ACC112 (cell line): ENCODE data around the gene KLHL17.
A peak's percentile ranks its signal among the peaks of the same experiment; 100 is the strongest.

Experiments
- H2AFZ ChIP-seq: fragments of 200-600 bp; sonication (generic); one replicate; pipeline ENCODE4 v1.6.0; 2017; ENCODE audit warnings: antibody characterized with exemption, low read length; ENCODE audit not compliant: unreplicated experiment
- H3K27ac ChIP-seq: fragments of 200-600 bp; sonication (generic); 2 replicates; pipeline ENCODE4 v1.5.1; 2014; ENCODE audit warnings: low read depth, mild to moderate bottlenecking, antibody characterized with exemption, low read length, moderate library complexity
- H3K27me3 ChIP-seq: fragments of 200-600 bp; sonication (generic); 2 replicates; pipeline ENCODE4 v1.6.1; 2014; ENCODE audit warnings: mild to moderate bottlenecking, antibody characterized with exemption, low read length, moderate library complexity, mixed read lengths; ENCODE audit not compliant: insufficient read depth
- H3K36me3 ChIP-seq: fragments of 200-600 bp; sonication (generic); 2 replicates; pipeline ENCODE4 v1.6.1; 2016; ENCODE audit warnings: mild to moderate bottlenecking, antibody characterized with exemption, low read length, moderate library complexity, mixed read lengths; ENCODE audit not compliant: insufficient read depth
- H3K4me1 ChIP-seq: fragments of 200-600 bp; sonication (generic); one replicate; pipeline ENCODE4 v1.6.1; 2016; ENCODE audit warnings: low read length, mixed read lengths; ENCODE audit not compliant: insufficient read depth, unreplicated experiment, control insufficient read depth
- H3K4me3 ChIP-seq: fragments of 200-600 bp; sonication (generic); 2 replicates; pipeline ENCODE4 v1.5.1; 2014; ENCODE audit warnings: mild to moderate bottlenecking, low read depth, low read length
- H3K79me2 ChIP-seq: fragments of 200-600 bp; sonication (generic); one replicate; pipeline ENCODE4 v1.6.0; 2016; ENCODE audit warnings: low read length; ENCODE audit not compliant: control insufficient read depth, unreplicated experiment, insufficient read depth

KLHL17 gene

DNA sequence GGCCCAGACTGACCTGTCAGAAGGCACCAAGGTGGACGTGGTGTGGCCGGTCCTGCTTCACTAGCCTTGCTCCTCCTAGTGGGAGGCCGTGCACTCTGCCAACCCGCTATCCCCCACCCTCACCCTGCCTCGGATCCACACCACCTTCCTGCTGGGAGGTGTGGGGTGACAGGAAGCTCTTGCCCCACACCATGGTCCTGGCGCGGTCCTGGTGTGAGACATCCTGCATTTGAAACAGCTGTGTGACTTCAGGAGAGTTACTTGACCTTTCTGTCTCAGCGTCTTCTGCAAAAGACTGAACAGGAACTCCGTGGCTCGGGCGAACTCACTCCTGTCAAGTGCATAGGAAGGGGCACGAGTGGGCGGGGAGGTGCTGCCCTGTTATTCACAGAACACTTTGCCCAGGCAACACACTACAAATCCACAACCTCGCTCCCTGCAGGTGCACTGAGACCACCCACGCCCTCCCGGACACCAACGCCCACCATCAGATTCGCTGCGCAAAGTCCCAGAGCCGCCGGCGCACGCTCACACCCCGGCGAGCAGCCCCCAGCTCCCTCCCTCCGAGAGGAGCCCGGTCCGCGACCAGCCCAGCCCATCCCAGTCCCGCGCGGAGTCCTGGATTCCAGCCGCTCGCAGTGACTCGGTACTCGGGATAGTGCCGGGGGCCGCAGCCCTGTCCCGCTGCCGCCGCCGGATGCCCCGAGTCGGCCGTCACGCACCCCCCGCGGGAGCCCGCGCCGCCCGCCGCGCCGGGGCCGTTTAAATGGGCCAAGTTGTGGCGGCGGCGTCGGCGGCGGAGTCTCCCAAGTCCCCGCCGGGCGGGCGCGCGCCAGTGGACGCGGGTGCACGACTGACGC lies 37.0 kb upstream of the KLHL17 start, which contains the start of gene SAMD11:
TSS of gene SAMD11 (plus strand) at position 793 of the 860 bp plus-strand sequence. CDS start 509 bp downstream, outside the sequence.
- Histone ChIP-seq H3K79me2 (no peaks in the 10 kb centered on the region), H3K27ac (no peak within 1 kb of the TSS), H2AFZ (peak within 1 kb of the TSS; percentile 68), H3K27me3 (peaks cover 13% of the 10 kb centered on the region; the same call in 1 of the 2 replicates), H3K4me3 (peak within 1 kb of the TSS; percentile 86), H3K36me3 (no peaks in the 10 kb centered on the region), H3K4me1 (peaks cover 8% of the 10 kb centered on the region)

- H3K27me3 ChIP-seq, result peaks cover 13% of the 10 kb centered on the region; the same call in 1 of the 2 replicates
- H3K4me3 ChIP-seq, result peak overlapping the region; percentile 86
- H3K36me3 ChIP-seq, result no peaks in the 10 kb centered on the region
- H2AFZ ChIP-seq, result peak overlapping the region; percentile 68
- no peak overlapping the region for H3K27ac ChIP-seq
- peaks cover 8% of the 10 kb centered on the region for H3K4me1 ChIP-seq
- H3K79me2 ChIP-seq, result no peaks in the 10 kb centered on the region
These were observed 36.3 kb upstream of the KLHL17 start for GRCh38 chr1:923991-924655.

DNA sequence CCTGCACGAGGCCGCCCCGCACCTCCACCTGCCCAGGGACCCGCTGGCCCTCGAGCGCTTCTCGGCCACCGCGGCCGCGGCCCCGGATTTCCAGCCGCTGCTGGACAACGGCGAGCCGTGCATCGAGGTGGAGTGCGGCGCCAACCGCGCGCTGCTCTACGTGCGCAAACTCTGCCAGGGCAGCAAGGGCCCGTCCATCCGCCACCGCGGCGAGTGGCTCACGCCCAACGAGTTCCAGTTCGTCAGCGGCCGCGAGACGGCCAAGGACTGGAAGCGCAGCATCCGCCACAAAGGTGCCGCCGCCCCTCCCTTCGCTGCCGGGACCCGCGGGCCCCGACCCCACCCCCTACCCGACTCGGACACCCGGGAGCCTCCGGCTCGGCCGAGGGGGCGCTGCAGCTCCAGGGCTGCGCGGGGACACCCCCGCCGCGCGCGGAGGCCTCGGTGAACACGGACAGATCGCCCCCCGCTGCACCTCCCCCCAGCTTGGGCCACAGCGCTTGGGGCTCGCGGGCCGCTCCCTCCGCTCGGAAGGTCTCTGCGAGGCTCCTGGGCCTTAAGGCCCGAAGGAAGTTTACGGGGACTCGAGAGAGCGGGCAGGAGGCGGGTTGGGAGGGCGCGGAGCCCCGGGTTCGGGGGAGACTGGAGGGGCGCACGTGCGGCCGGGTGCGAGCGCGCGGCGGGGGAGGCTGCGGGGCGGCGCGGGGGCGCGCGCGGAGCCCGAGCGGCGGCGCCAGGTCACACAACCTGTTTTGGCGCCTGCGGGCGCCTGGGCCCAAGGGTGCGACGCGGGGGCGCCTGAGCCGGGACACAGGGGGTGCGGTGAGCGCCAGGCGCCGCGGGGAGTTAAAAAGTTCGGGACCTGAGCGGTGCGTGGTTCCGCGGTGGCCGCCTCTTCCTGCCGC lies 35.5 kb upstream of the KLHL17 start:
- peaks cover 13% of the 10 kb centered on the region; the same call in 1 of the 2 replicates for H3K27me3 ChIP-seq
- H3K4me1 ChIP-seq, result peaks cover 8% of the 10 kb centered on the region
- no peaks in the 10 kb centered on the region for H3K79me2 ChIP-seq
- peak overlapping the region; percentile 68 for H2AFZ ChIP-seq
- H3K36me3 ChIP-seq, result no peaks in the 10 kb centered on the region
- H3K27ac ChIP-seq, result no peak overlapping the region
- H3K4me3 ChIP-seq, result peak overlapping the region; percentile 86

DNA sequence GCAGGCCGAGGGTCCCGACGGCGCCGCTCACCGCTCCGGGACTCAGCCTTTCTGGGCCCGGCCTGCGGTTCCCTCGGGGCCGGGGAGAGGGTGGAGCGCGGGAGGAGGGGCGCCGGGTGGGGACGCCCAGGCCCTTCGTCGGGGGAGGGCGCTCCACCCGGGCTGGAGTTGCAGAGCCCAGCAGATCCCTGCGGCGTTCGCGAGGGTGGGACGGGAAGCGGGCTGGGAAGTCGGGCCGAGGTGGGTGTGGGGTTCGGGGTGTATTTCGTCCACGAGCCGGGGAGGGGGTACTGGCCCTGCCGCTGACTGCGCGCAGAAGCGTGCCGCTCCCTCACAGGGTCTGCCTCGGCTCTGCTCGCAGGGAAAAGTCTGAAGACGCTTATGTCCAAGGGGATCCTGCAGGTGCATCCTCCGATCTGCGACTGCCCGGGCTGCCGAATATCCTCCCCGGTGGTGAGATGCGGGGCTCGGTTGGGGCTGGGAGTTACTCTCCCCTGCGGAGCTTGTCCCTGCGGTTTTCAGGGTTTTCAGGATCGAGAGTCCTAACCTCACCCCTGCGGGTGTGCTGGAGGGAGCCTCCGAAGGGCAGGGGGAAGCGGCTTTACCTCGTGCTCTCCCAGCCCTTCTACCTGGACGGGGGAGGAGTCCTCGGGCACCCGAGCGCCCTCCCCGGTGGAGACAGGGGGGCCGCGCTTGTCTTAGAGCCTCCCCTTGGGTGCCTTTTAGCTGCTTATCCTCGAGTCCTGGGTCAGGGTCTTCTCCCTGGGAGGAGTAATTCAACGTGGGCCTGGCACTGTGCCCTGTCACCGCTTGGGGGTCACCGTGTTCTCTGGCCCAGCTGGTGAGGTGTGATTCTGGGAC lies 34.6 kb upstream of the KLHL17 start:
- Histone ChIP-seq H3K27ac (no peak overlapping the region), H3K79me2 (no peaks in the 10 kb centered on the region), H2AFZ (no peak overlapping the region), H3K27me3 (peaks cover 10% of the 10 kb centered on the region; the same call in 1 of the 2 replicates), H3K4me1 (peaks cover 7% of the 10 kb centered on the region), H3K4me3 (peak overlapping the region; percentile 86), H3K36me3 (no peaks in the 10 kb centered on the region)

GRCh38 chr1:927234-927633 lies 33.1 kb upstream of the KLHL17 start:
- no peaks in the 10 kb centered on the region for H3K36me3 ChIP-seq
- no peak overlapping the region for H3K27ac ChIP-seq

GRCh38 chr1:927748-928147 lies 32.6 kb upstream of the KLHL17 start:
- peaks cover 5% of the 10 kb centered on the region for H3K4me1 ChIP-seq
- H2AFZ ChIP-seq, result no peak overlapping the region
- H3K36me3 ChIP-seq, result no peaks in the 10 kb centered on the region
- H3K27me3 ChIP-seq, result peaks cover 10% of the 10 kb centered on the region; the same call in 1 of the 2 replicates
- H3K27ac ChIP-seq, result no peak overlapping the region
- no peak overlapping the region for H3K4me3 ChIP-seq
- H3K79me2 ChIP-seq, result no peaks in the 10 kb centered on the region

More at GRCh38 chr1:927234-927633, 33.1 kb upstream of the KLHL17 start:
- Histone ChIP-seq H3K4me3 (no peak overlapping the region), H3K27me3 (peaks cover 10% of the 10 kb centered on the region; the same call in 1 of the 2 replicates), H3K79me2 (no peaks in the 10 kb centered on the region), H2AFZ (no peak overlapping the region), H3K4me1 (peaks cover 5% of the 10 kb centered on the region)

- H3K36me3 ChIP-seq, result no peaks in the 10 kb centered on the region
- peaks cover 10% of the 10 kb centered on the region; the same call in 1 of the 2 replicates for H3K27me3 ChIP-seq
- no peak overlapping the region for H3K27ac ChIP-seq
- H3K4me1 ChIP-seq, result no peaks in the 10 kb centered on the region
- H3K79me2 ChIP-seq, result no peaks in the 10 kb centered on the region
- no peak overlapping the region for H3K4me3 ChIP-seq
- no peak overlapping the region for H2AFZ ChIP-seq
These were observed 31.3 kb upstream of the KLHL17 start for GRCh38 chr1:928825-929661.

DNA sequence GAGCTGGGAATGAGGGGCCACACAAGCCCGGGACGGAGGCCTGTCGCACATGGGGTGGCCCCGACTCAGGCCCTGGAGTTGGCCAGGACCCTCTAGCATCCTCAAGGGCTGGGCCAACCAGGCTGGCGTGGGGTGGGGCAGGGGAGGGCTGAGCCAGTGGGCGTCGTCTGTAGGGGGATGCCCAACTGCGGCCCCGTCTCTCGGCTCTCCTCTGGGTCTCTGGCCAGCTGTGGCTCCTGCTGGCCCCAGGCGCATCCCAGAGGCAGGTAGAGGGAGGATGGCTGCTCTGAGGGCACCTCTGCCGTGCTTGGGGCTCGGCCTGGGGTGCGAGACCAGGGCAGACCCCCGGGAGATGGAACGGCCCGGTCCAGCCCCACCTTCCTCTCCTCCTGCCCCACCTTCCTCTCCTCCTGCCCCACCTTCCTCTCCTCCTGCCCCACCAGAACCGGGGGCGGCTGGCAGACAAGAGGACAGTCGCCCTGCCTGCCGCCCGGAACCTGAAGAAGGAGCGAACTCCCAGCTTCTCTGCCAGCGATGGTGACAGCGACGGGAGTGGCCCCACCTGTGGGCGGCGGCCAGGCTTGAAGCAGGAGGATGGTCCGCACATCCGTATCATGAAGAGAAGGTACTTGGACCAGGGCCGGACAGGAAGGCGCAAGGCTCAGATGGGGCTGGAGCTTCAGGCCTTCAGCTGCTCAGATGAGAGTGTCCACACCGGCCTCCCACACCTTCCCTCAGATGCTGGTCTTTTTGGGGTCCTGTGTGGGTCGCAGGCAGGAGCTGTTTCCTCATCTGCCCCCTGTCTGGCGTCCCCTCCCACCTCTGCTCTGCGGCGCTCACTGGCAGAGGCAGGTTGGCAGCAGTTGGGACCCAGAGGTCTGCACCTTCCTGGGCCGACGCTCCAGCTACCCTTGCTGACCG lies 30.4 kb upstream of the KLHL17 start:
- no peak overlapping the region for H3K27ac ChIP-seq
- no peaks in the 10 kb centered on the region for H3K79me2 ChIP-seq
- no peak overlapping the region for H2AFZ ChIP-seq
- H3K27me3 ChIP-seq, result peaks cover 6% of the 10 kb centered on the region; the same call in 1 of the 2 replicates
- H3K4me1 ChIP-seq, result no peaks in the 10 kb centered on the region
- no peak overlapping the region for H3K4me3 ChIP-seq
- H3K36me3 ChIP-seq, result no peaks in the 10 kb centered on the region
